Measurements from ENCODE around the gene OPHN1.

DNA sequence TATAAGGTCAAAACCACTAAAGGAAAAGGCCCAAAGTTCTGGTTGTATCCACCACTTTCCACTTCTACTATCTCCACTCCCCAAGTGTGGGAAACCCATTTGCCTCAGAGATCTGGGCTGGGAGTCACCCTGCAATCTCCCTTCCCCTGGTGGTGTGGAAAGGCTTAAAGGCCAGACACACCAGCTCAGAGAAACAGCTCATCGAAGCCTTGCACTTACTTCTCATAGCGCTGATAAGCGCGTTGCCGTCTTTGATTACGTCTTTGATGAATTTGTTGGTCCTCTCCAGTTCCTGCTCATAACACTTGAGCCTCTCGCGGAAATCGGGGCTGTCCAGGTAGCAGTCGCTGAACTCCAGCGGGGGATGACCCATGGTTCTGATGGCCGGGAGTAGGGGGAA lies 647 bp downstream of the OPHN1 start:
- TF ChIP-seq, protein P1, sequence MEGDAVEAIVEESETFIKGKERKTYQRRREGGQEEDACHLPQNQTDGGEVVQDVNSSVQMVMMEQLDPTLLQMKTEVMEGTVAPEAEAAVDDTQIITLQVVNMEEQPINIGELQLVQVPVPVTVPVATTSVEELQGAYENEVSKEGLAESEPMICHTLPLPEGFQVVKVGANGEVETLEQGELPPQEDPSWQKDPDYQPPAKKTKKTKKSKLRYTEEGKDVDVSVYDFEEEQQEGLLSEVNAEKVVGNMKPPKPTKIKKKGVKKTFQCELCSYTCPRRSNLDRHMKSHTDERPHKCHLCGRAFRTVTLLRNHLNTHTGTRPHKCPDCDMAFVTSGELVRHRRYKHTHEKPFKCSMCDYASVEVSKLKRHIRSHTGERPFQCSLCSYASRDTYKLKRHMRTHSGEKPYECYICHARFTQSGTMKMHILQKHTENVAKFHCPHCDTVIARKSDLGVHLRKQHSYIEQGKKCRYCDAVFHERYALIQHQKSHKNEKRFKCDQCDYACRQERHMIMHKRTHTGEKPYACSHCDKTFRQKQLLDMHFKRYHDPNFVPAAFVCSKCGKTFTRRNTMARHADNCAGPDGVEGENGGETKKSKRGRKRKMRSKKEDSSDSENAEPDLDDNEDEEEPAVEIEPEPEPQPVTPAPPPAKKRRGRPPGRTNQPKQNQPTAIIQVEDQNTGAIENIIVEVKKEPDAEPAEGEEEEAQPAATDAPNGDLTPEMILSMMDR (IDR thresholded peaks at IDR 0.05): no peak
- no peak for TF ChIP-seq POLR2A (IDR thresholded peaks at IDR 0.05)
- TF ChIP-seq POLR2AphosphoS5 (IDR thresholded peaks at IDR 0.05): no peak
- TF ChIP-seq EP300 (IDR thresholded peaks at IDR 0.05): no peak
